Measurements from ENCODE around the gene PFKM. TPM values are rescaled to one million over a fixed set of nuclear protein-coding genes. Genes with fewer than 3 reads are reported as not detected.

Gene PFKM
- total and polyA plus RNA-seq, 9 of the 15 experiments (the other 6 are each of a cell fraction or from before 2014, with no cell fraction given), result 16.5 to 39.9 (median 31.7) TPM

- TF ChIP-seq MGA (IDR thresholded peaks at IDR 0.05) (peak; percentile 75), DMBX1 (CRISPR knock-in tag; IDR thresholded peaks at IDR 0.05; ENCODE audit: borderline replicate concordance) (no peak), RNF219 (CRISPR knock-in tag; IDR thresholded peaks at IDR 0.05) (no peak), ZNF589 (CRISPR knock-in tag; IDR thresholded peaks at IDR 0.05; ENCODE audit: low read depth) (no peak), HDAC2 (IDR thresholded peaks at IDR 0.05) (no peak), SUPT5H (IDR thresholded peaks at IDR 0.05) (no peak), MYBL2 (IDR thresholded peaks at IDR 0.05; ENCODE audit: low read depth) (no peak), MYBL2 (CRISPR knock-in tag; IDR thresholded peaks at IDR 0.05; ENCODE audit: borderline replicate concordance) (no peak), ADNP (tag; IDR thresholded peaks at IDR 0.05) (no peak), SREBF2 (CRISPR knock-in tag; IDR thresholded peaks at IDR 0.05) (no peak), MEF2D (tag; conservative IDR thresholded peaks at IDR 0.05; ENCODE audit: low read depth) (no peak), ZNF263 (CRISPR knock-in tag; IDR thresholded peaks at IDR 0.05; ENCODE audit: borderline replicate concordance) (no peak), ZNF436 (CRISPR knock-in tag; IDR thresholded peaks at IDR 0.05) (no peak)
Observed at GRCh38 chr12:48157889-48158370, 38.8 kb downstream of the PFKM start (continued).
